Activated CD8-positive, alpha-beta T cell treated with anti-CD3 and anti-CD28 coated beads for 36 hours (primary cell): Measurements from ENCODE around the gene DNAJC18. TPM values are rescaled to one million over a fixed set of nuclear protein-coding genes. Genes with fewer than 3 reads are reported as not detected.

ENCODE experiments used
- ATAC-seq: fragments of 200-7000 bp; cut with Tn5 transposase; one replicate; pipeline ENCODE4 v1.10.0; 2021; ENCODE audit warnings: mild to moderate bottlenecking, moderate library complexity
- CTCF ChIA-PET: fragments of 350-600 bp; sonication (Branson Sonifier 250); formaldehyde crosslinking; loops from one replicate; lab custom pipeline; 2021; ENCODE audit warnings: antibody characterized with exemption; lab: Charles Lee
- POLR2A ChIA-PET: fragments of 350-600 bp; sonication (Branson Sonifier 250); formaldehyde crosslinking; loops from one replicate; lab custom pipeline; 2021; ENCODE audit warnings: antibody characterized with exemption; lab: Charles Lee
- DNase-seq: peaks from one replicate; pipeline ENCODE4 v3.0.0-alpha.2; 2020
- H3K27ac Mint-ChIP-seq: one replicate; pipeline ENCODE4 v1.8.0; 2021; ENCODE audit warnings: mild to moderate bottlenecking, mixed read lengths
- H3K27me3 Mint-ChIP-seq: one replicate; pipeline ENCODE4 v1.8.0; 2021; ENCODE audit warnings: mixed read lengths
- H3K36me3 Mint-ChIP-seq: one replicate; pipeline ENCODE4 v1.8.0; 2021; ENCODE audit warnings: low read depth, mixed read lengths
- H3K4me1 Mint-ChIP-seq: one replicate; pipeline ENCODE4 v1.8.0; 2021; ENCODE audit warnings: low read depth, mixed read lengths
- H3K4me3 Mint-ChIP-seq: one replicate; pipeline ENCODE4 v1.8.0; 2021; ENCODE audit warnings: mild to moderate bottlenecking, moderate library complexity, mixed read lengths
- H3K9me3 Mint-ChIP-seq: one replicate; pipeline ENCODE4 v1.8.0; 2021; ENCODE audit warnings: mixed read lengths
- CTCF ChIP-seq: fragments of 200-600 bp; IDR thresholded peaks from one replicate; pipeline ENCODE4 v1.8.0; 2022; ENCODE audit warnings: antibody characterized with exemption, mild to moderate bottlenecking
- intact Hi-C: fragments of 100-400 bp; cut with micrococcal nuclease; formaldehyde crosslinking; loops from one replicate; pipeline ENCODE4 v1.10.0; 2022
- total RNA-seq, 2 experiments: library from RNA; stranded (reverse); gene quantifications; one replicate each; pipeline ENCODE4 v1.2.3, GENCODE V29; 2021

Gene DNAJC18
- total RNA-seq, 2 experiments from 2014 or later = 24.9 to 27.5 TPM

GRCh38 chr5:139435676-139436075 lies 3.6 kb downstream of the DNAJC18 start:
- no peak for TF ChIP-seq CTCF
- ATAC-seq = no peak
- Mint-ChIP-seq H3K27ac (no peak overlapping the region), H3K4me3 (no peak overlapping the region), H3K4me1 (peaks cover 28% of the 10 kb centered on the region), H3K27me3 (no peaks in the 10 kb centered on the region), H3K36me3 (peaks cover 15% of the 10 kb centered on the region), H3K9me3 (no peaks in the 10 kb centered on the region)
- POLR2A ChIA-PET = interaction anchor here (0.6 to 1.6 kb wide), 2 partner anchors 26 to 77 kb away, joined by 3 to 4 read pairs; no protein-coding TSS in a partner anchor
- CTCF ChIA-PET = interaction anchor here (0.6 to 2.9 kb wide), 5 partner anchors 13 to 330 kb away, joined by 3 to 23 read pairs (median 4); partner anchors contain the start of gene STING1
- DNase-seq = no peak
- intact Hi-C loops = no loop called here

- ChIA-PET CTCF (interaction anchor here (2.0 kb wide), 1 partner anchor 9 kb away, joined by 11 read pairs; no protein-coding TSS in a partner anchor), POLR2A (interaction anchor here (1.5 kb wide), 1 partner anchor 17 kb away, joined by 3 read pairs; no protein-coding TSS in a partner anchor)
- Mint-ChIP-seq H3K36me3 (peaks cover 11% of the 10 kb centered on the region), H3K4me1 (peaks cover 11% of the 10 kb centered on the region), H3K9me3 (no peaks in the 10 kb centered on the region), H3K27me3 (no peaks in the 10 kb centered on the region), H3K27ac (no peak overlapping the region), H3K4me3 (no peak overlapping the region)
- no peak for TF ChIP-seq CTCF
- intact Hi-C loops = no loop called here
- no peak for DNase-seq
- ATAC-seq = no peak
Observed at GRCh38 chr5:139431706-139432105, 7.6 kb downstream of the DNAJC18 start.

- DNase-seq (no peak), ATAC-seq (peak; percentile 17)
- intact Hi-C loops = no loop called here
- Mint-ChIP-seq H3K27me3 (no peaks in the 10 kb centered on the region), H3K9me3 (no peaks in the 10 kb centered on the region), H3K4me3 (no peak overlapping the region), H3K36me3 (peaks cover 9% of the 10 kb centered on the region), H3K4me1 (peaks cover 11% of the 10 kb centered on the region), H3K27ac (no peak overlapping the region)
- CTCF ChIA-PET = interaction anchor here (1.2 to 2.0 kb wide), 6 partner anchors 8 to 83 kb away, joined by 4 to 11 read pairs (median 4); no protein-coding TSS in a partner anchor
- POLR2A ChIA-PET = interaction anchor here (0.6 to 1.8 kb wide), 6 partner anchors 9 to 82 kb away, joined by 3 to 7 read pairs (median 4); partner anchors contain the start of genes SMIM33 and STING1
- TF ChIP-seq CTCF = no peak
Observed at GRCh38 chr5:139430015-139430414, 9.3 kb downstream of the DNAJC18 start.

- no peak for ATAC-seq
- POLR2A ChIA-PET = no interaction called here
- no peaks in the 10 kb centered on the region for H3K9me3 Mint-ChIP-seq
- no peak overlapping the region for H3K4me3 Mint-ChIP-seq
- peaks cover 20% of the 10 kb centered on the region for H3K36me3 Mint-ChIP-seq
- intact Hi-C loops = no loop called here
- CTCF ChIA-PET = interaction anchor here (1.1 to 13.9 kb wide), 3 partner anchors 11 to 91 kb away, joined by 3 to 444 read pairs (median 4); no protein-coding TSS in a partner anchor
- H3K27me3 Mint-ChIP-seq = no peaks in the 10 kb centered on the region
- H3K4me1 Mint-ChIP-seq = peaks cover 14% of the 10 kb centered on the region
- no peak overlapping the region for H3K27ac Mint-ChIP-seq
- DNase-seq = no peak
- no peak for TF ChIP-seq CTCF
Observed at GRCh38 chr5:139426203-139426885, 13.0 kb downstream of the DNAJC18 start.

- no peaks in the 10 kb centered on the region for H3K27me3 Mint-ChIP-seq
- intact Hi-C loops = no loop called here
- no peaks in the 10 kb centered on the region for H3K9me3 Mint-ChIP-seq
- ChIA-PET CTCF (interaction anchor here (1.1 to 13.9 kb wide), 3 partner anchors 10 to 91 kb away, joined by 3 to 444 read pairs (median 4); no protein-coding TSS in a partner anchor), POLR2A (no interaction called here)
- H3K36me3 Mint-ChIP-seq = peaks cover 22% of the 10 kb centered on the region
- H3K4me1 Mint-ChIP-seq = peaks cover 14% of the 10 kb centered on the region
- no peak overlapping the region for H3K27ac Mint-ChIP-seq
- no peak overlapping the region for H3K4me3 Mint-ChIP-seq
- TF ChIP-seq CTCF = no peak
- no peak for ATAC-seq
- DNase-seq = no peak
Observed at GRCh38 chr5:139425497-139425896, 13.8 kb downstream of the DNAJC18 start.
